K562 (cell line): Measurements from ENCODE around the gene PDZK1IP1. TPM values are rescaled to one million over a fixed set of nuclear protein-coding genes. Genes with fewer than 3 reads are reported as not detected.

Experiments
- ATF7 ChIP-seq: fragments of 450-650 bp; IDR thresholded peaks from 2 replicates; pipeline ENCODE4 v1.7.1; 2014; ENCODE audit warnings: mild to moderate bottlenecking, moderate library complexity
- BCOR ChIP-seq: fragments of 450-650 bp; IDR thresholded peaks from 2 replicates; pipeline ENCODE4 v1.6.1; 2016
- DACH1 ChIP-seq: fragments of 450-650 bp; IDR thresholded peaks from 2 replicates; pipeline ENCODE4 v1.6.1; 2018; ENCODE audit not compliant: partially characterized antibody
- ESRRA ChIP-seq: fragments of 450-650 bp; IDR thresholded peaks from 2 replicates; pipeline ENCODE4 v1.6.1; 2014; ENCODE audit warnings: low read depth, mild to moderate bottlenecking, moderate library complexity, borderline replicate concordance
- HDAC8 ChIP-seq: fragments of 450-650 bp; IDR thresholded peaks from 2 replicates; pipeline ENCODE4 v1.6.1; 2016; ENCODE audit warnings: mild to moderate bottlenecking, missing genetic modification characterization, moderate library complexity, missing compliant biosample characterization
- MAFK ChIP-seq: IDR thresholded peaks from 2 replicates; pipeline ENCODE4 v1.6.1; 2011; ENCODE audit warnings: low read length, improper control_type of control experiment
- MBD2 ChIP-seq: sonication (generic); IDR thresholded peaks from 2 replicates; pipeline ENCODE4 v1.6.1; 2016; ENCODE audit warnings: low read depth, borderline replicate concordance
- MTA2 ChIP-seq: fragments of 450-650 bp; IDR thresholded peaks from 2 replicates; pipeline ENCODE4 v1.6.1; 2016; ENCODE audit warnings: low read depth
- SMAD4 ChIP-seq: fragments of 250-450 bp; sonication (Bioruptor Pico); conservative IDR thresholded peaks from 2 replicates; pipeline ENCODE4 v1.8.0; 2021; ENCODE audit warnings: inconsistent platforms, mild to moderate bottlenecking, moderate library complexity
- SPI1 ChIP-seq: IDR thresholded peaks from 2 replicates; pipeline ENCODE4 v1.6.1; 2011; ENCODE audit warnings: low read depth, low read length, control low read depth, borderline replicate concordance
- YY1 ChIP-seq, 3 experiments: IDR thresholded peaks; 2 replicates each; pipeline ENCODE4 v1.6.1; 2011; ENCODE audit warnings: low read length in 2 of 3, mild to moderate bottlenecking in 2 of 3, moderate library complexity in 2 of 3, borderline replicate concordance in 1 of 3, control low read depth in 1 of 3, low read depth in 1 of 3; ENCODE audit not compliant: insufficient read depth in 3 of 3, insufficient replicate concordance in 2 of 3, control insufficient read depth in 1 of 3, insufficient read length in 1 of 3; ENCODE audit errors: extremely low read depth in 1 of 3
- polyA plus RNA-seq, 8 experiments: library from polyadenylated mRNA; depleted of rRNA in 4 of 8; stranded (reverse) in 5 of 8; unstranded in 3 of 8; fragments of >200 nt; fragmentation: Nextera tagmentation in 2 of 8; fragmentation: Illumina TruSeq in 1 of 8; extraction: Ambion mirVana in 2 of 8; extraction: Trizol in 1 of 8; gene quantifications; 2 replicates each; pipeline versions ENCODE4 v1.2.1 to v1.2.3, GENCODE V29; 2011 to 2014; ENCODE audit warnings: inconsistent platforms in 1 of 8, missing spikeins in 1 of 8
- total RNA-seq, 7 experiments: library from RNA; depleted of rRNA in 6 of 7; stranded (reverse); fragments of >200 nt in 6 of 7; fragmentation: Illumina TruSeq in 2 of 7; extraction: Trizol in 2 of 7; gene quantifications; 2 replicates each; pipeline versions ENCODE4 v1.2.1 to v1.2.3, GENCODE V29; 2011 to 2021; ENCODE audit warnings: low replicate concordance in 1 of 7
- TF ChIP-seq, protein P1 (sequence below): IDR thresholded peaks from 2 replicates; pipeline ENCODE4 v1.6.1; 2011; ENCODE audit warnings: borderline replicate concordance, low read depth, mild to moderate bottlenecking, moderate library complexity, low read length; ENCODE audit not compliant: insufficient read depth, poor library complexity, severe bottlenecking
- TF ChIP-seq, protein P2 (sequence below): sonication (generic); formaldehyde crosslinking; IDR thresholded peaks from 2 replicates; pipeline ENCODE4 v1.8.1; 2023; ENCODE audit warnings: mild to moderate bottlenecking, missing genetic modification reagents
- TF ChIP-seq, protein P3 (sequence below): fragments of 450-650 bp; formaldehyde crosslinking; IDR thresholded peaks from 2 replicates; pipeline ENCODE4 v1.4.0; 2022; ENCODE audit warnings: mild to moderate bottlenecking, moderate library complexity
- TF ChIP-seq, protein P4 (sequence below): fragments of 450-650 bp; IDR thresholded peaks from one replicate; pipeline ENCODE4 v1.6.1; 2018; ENCODE audit warnings: mild to moderate bottlenecking, moderate library complexity; ENCODE audit not compliant: partially characterized antibody
- TF ChIP-seq, protein P5 (sequence below): fragments of 450-650 bp; IDR thresholded peaks from 2 replicates; pipeline ENCODE4 v1.7.0; 2016; ENCODE audit warnings: borderline replicate concordance

Gene PDZK1IP1
- total and polyA plus RNA-seq, 9 of the 15 experiments (the other 6 are each of a cell fraction or from before 2014, with no cell fraction given): 0.17 to 0.68 (median 0.53) TPM; not detected in 2

DNA sequence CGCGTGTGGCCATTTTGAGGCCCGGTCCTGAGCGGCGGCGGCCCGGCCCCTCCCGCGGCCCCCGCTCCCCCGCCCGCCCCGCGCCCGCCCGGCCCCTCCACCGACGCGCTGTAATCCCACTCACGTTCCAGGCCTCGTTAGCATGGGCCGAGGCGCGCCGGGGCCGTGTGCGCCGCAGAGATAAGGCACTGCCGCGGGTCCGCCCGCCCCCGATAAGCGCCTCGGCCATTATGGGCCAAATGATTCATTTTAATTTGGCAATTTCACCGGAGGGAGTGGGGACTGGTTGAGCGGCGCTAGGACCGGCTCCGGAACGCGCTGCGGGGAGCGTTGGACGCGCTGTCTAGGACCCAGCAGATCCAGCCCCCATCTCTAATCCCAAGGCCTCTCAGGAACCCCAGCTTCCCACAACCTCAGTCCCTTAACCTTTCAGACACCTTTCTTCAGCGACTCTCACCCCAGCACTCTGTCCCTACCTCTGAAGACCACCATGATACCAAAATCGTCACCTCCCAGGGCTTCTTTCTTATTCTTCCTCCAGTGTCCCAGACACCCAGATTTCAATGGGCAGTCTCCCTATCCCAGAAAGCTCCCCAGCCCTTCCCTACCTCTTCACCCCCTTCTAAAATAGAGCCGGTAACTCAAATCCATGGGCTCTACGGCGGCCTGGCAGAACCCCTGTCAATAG, 42.5 kb upstream of the PDZK1IP1 start, which contains the start of gene TAL1 (continued):
- TF ChIP-seq SMAD4 (CRISPR knock-in tag) (peak; percentile 98), SPI1 (no peak), ATF7 (peak; percentile 81), MTA2 (peak; percentile 98), BCOR (peak; percentile 98), HDAC8 (no peak), DACH1 (peak; percentile 9), ESRRA (peak; percentile 48; the same call in 1 of the 2 replicates), YY1 (IDR thresholded peaks at IDR 0.05; ENCODE audit: borderline replicate concordance in 1 of 3, control insufficient read depth in 1 of 3, extremely low read depth in 1 of 3, insufficient read depth in 3 of 3, insufficient read length in 1 of 3, insufficient replicate concordance in 2 of 3, low read depth in 1 of 3, low read length in 2 of 3) (peak; percentile 58 to 91 (median 86)), MAFK (peak; percentile 29; the same call in 1 of the 2 replicates), MBD2 (peak; percentile 90)
- TF ChIP-seq, protein P1, sequence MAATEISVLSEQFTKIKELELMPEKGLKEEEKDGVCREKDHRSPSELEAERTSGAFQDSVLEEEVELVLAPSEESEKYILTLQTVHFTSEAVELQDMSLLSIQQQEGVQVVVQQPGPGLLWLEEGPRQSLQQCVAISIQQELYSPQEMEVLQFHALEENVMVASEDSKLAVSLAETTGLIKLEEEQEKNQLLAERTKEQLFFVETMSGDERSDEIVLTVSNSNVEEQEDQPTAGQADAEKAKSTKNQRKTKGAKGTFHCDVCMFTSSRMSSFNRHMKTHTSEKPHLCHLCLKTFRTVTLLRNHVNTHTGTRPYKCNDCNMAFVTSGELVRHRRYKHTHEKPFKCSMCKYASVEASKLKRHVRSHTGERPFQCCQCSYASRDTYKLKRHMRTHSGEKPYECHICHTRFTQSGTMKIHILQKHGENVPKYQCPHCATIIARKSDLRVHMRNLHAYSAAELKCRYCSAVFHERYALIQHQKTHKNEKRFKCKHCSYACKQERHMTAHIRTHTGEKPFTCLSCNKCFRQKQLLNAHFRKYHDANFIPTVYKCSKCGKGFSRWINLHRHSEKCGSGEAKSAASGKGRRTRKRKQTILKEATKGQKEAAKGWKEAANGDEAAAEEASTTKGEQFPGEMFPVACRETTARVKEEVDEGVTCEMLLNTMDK: no peak
- TF ChIP-seq, protein P2, sequence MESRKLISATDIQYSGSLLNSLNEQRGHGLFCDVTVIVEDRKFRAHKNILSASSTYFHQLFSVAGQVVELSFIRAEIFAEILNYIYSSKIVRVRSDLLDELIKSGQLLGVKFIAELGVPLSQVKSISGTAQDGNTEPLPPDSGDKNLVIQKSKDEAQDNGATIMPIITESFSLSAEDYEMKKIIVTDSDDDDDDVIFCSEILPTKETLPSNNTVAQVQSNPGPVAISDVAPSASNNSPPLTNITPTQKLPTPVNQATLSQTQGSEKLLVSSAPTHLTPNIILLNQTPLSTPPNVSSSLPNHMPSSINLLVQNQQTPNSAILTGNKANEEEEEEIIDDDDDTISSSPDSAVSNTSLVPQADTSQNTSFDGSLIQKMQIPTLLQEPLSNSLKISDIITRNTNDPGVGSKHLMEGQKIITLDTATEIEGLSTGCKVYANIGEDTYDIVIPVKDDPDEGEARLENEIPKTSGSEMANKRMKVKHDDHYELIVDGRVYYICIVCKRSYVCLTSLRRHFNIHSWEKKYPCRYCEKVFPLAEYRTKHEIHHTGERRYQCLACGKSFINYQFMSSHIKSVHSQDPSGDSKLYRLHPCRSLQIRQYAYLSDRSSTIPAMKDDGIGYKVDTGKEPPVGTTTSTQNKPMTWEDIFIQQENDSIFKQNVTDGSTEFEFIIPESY (CRISPR knock-in tag): peak; percentile 30; the same call in 1 of the 2 replicates
- TF ChIP-seq, protein P3, sequence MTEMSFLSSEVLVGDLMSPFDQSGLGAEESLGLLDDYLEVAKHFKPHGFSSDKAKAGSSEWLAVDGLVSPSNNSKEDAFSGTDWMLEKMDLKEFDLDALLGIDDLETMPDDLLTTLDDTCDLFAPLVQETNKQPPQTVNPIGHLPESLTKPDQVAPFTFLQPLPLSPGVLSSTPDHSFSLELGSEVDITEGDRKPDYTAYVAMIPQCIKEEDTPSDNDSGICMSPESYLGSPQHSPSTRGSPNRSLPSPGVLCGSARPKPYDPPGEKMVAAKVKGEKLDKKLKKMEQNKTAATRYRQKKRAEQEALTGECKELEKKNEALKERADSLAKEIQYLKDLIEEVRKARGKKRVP (CRISPR knock-in tag): peak; percentile 52; the same call in 1 of the 2 replicates
- TF ChIP-seq, protein P4, sequence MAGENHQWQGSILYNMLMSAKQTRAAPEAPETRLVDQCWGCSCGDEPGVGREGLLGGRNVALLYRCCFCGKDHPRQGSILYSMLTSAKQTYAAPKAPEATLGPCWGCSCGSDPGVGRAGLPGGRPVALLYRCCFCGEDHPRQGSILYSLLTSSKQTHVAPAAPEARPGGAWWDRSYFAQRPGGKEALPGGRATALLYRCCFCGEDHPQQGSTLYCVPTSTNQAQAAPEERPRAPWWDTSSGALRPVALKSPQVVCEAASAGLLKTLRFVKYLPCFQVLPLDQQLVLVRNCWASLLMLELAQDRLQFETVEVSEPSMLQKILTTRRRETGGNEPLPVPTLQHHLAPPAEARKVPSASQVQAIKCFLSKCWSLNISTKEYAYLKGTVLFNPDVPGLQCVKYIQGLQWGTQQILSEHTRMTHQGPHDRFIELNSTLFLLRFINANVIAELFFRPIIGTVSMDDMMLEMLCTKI: no peak
- TF ChIP-seq, protein P5, sequence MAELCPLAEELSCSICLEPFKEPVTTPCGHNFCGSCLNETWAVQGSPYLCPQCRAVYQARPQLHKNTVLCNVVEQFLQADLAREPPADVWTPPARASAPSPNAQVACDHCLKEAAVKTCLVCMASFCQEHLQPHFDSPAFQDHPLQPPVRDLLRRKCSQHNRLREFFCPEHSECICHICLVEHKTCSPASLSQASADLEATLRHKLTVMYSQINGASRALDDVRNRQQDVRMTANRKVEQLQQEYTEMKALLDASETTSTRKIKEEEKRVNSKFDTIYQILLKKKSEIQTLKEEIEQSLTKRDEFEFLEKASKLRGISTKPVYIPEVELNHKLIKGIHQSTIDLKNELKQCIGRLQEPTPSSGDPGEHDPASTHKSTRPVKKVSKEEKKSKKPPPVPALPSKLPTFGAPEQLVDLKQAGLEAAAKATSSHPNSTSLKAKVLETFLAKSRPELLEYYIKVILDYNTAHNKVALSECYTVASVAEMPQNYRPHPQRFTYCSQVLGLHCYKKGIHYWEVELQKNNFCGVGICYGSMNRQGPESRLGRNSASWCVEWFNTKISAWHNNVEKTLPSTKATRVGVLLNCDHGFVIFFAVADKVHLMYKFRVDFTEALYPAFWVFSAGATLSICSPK: peak; percentile 91; the same call in 1 of the 2 replicates
